GM13977 (cell line): Measurements from ENCODE around the gene MESD.

Source experiments
- DNase-seq: peaks from one replicate; pipeline ENCODE4 v3.0.0; 2012; ENCODE audit warnings: low spot score
- in situ Hi-C: fragments of 300-500 bp; cut with MboI; formaldehyde crosslinking; loops from one replicate; pipeline ENCODE4 v1.12.0; 2022; ENCODE audit warnings: low sequenced_read_pairs, low pct_unique_long_range_greater_than_20kb, mixed read lengths, inconsistent platforms; ENCODE audit not compliant: unreplicated experiment
- TF ChIP-seq, protein P1 (sequence below): IDR thresholded peaks from 2 replicates; pipeline ENCODE4 v1.5.1; 2012; ENCODE audit warnings: mild to moderate bottlenecking, control low read depth; ENCODE audit not compliant: insufficient read depth; ENCODE audit errors: extremely low read depth, missing control alignments

Gene MESD

DNA sequence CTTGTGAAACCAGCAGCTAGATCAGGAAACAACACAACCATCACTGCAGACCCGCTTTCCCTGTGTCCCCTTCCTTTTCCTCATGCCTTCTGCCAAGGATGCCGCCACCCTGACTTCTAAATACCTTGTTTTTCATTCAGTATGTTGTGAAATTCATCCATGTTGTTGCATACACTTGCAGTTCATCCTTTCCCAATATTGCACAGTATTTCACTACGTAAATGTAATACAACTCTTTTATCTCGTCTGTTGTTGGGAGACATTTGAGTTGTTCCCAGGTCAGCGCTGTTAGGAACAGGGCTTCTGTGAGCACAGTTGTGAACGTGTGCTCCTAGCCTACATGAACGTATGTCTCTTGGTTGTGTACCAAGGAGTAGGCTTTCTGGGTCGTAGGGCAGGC is 35.3 kb upstream of the MESD start:
- no peak for DNase-seq
- in situ Hi-C loops, result no loop called here
- TF ChIP-seq, protein P1, sequence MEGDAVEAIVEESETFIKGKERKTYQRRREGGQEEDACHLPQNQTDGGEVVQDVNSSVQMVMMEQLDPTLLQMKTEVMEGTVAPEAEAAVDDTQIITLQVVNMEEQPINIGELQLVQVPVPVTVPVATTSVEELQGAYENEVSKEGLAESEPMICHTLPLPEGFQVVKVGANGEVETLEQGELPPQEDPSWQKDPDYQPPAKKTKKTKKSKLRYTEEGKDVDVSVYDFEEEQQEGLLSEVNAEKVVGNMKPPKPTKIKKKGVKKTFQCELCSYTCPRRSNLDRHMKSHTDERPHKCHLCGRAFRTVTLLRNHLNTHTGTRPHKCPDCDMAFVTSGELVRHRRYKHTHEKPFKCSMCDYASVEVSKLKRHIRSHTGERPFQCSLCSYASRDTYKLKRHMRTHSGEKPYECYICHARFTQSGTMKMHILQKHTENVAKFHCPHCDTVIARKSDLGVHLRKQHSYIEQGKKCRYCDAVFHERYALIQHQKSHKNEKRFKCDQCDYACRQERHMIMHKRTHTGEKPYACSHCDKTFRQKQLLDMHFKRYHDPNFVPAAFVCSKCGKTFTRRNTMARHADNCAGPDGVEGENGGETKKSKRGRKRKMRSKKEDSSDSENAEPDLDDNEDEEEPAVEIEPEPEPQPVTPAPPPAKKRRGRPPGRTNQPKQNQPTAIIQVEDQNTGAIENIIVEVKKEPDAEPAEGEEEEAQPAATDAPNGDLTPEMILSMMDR, result no peak

DNA sequence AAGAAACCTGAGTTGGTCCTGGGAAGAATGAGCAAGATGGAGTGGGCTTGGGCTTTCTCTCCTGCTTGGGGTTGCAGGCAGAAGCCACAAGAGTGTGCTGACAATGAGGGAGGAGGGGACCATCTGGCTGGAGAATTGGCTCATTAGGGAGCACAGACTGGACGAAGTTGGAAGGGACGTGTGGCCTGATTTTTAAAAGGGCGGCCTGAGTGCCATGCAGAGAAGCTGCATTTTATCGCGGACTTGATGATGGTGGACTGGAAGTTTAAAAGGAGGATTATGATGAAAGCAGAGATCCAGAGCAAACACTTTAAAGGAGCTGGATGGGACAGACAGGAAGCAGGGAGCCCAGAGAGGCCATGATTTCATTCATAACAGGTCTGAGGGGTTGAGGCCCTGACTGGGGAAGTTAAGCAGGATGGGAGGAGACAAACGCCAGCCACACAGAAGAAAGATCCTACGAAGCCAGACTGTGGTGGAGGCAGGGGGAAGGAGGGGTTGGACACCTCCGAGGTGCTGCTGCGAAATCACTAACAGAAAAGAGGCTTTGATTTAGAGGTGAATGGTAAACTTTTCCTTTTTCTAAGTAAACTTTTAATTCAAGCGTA is 34.8 kb upstream of the MESD start:
- TF ChIP-seq, protein P1, result no peak

GRCh38 chr15:81023483-81024264 is 34.1 kb upstream of the MESD start:
- in situ Hi-C loops, result no loop called here
- TF ChIP-seq, protein P1, result no peak
- DNase-seq, result peak; percentile 69

More for the DNA sequence above, 34.8 kb upstream of the MESD start:
- in situ Hi-C loops, result no loop called here
- DNase-seq, result no peak

GRCh38 chr15:81021321-81021720 is 31.7 kb upstream of the MESD start:
- DNase-seq, result no peak
- TF ChIP-seq, protein P1, result no peak
- in situ Hi-C loops, result no loop called here

- DNase-seq, result no peak
- TF ChIP-seq, protein P1, result no peak
- in situ Hi-C loops, result no loop called here
These were observed 28.6 kb upstream of the MESD start for GRCh38 chr15:81018197-81018596.

DNA sequence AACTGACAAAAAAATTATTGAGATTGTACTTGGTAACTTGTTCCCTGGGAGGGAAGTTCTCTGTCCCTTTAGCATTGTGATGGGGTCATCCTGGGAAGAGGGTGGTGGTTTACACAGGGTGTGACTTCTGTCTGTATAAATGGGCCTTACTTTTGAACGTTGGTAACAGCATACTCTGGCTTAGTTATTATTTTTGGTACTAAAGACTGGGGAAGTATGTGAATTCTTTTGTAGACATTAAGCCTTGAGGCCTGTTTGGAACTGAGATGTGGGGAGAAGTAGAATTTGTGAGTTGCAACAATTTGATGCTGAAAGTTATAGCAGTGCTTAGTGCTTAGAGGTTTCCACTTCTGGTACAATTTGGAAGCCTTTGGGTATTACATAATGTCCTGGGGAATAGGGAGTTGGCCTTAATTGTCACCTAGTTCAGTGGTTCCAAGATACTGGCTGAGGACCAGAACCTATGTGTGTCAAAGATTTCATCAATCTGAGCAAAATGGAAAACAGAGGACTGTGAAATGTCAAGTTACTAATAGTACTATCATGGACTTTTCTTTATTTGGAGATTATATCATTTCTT is 27.0 kb upstream of the MESD start:
- TF ChIP-seq, protein P1, result no peak
- in situ Hi-C loops, result no loop called here
- DNase-seq, result no peak
